Measurements from ENCODE around the gene POLR2F. TPM values are rescaled to one million over a fixed set of nuclear protein-coding genes. Genes with fewer than 3 reads are reported as not detected.

The POLR2F gene
- total and polyA plus RNA-seq, 9 of the 15 experiments (the other 6 are each of a cell fraction or from before 2014, with no cell fraction given): 98.9 to 410 (median 168) TPM

- TF ChIP-seq, protein P1, sequence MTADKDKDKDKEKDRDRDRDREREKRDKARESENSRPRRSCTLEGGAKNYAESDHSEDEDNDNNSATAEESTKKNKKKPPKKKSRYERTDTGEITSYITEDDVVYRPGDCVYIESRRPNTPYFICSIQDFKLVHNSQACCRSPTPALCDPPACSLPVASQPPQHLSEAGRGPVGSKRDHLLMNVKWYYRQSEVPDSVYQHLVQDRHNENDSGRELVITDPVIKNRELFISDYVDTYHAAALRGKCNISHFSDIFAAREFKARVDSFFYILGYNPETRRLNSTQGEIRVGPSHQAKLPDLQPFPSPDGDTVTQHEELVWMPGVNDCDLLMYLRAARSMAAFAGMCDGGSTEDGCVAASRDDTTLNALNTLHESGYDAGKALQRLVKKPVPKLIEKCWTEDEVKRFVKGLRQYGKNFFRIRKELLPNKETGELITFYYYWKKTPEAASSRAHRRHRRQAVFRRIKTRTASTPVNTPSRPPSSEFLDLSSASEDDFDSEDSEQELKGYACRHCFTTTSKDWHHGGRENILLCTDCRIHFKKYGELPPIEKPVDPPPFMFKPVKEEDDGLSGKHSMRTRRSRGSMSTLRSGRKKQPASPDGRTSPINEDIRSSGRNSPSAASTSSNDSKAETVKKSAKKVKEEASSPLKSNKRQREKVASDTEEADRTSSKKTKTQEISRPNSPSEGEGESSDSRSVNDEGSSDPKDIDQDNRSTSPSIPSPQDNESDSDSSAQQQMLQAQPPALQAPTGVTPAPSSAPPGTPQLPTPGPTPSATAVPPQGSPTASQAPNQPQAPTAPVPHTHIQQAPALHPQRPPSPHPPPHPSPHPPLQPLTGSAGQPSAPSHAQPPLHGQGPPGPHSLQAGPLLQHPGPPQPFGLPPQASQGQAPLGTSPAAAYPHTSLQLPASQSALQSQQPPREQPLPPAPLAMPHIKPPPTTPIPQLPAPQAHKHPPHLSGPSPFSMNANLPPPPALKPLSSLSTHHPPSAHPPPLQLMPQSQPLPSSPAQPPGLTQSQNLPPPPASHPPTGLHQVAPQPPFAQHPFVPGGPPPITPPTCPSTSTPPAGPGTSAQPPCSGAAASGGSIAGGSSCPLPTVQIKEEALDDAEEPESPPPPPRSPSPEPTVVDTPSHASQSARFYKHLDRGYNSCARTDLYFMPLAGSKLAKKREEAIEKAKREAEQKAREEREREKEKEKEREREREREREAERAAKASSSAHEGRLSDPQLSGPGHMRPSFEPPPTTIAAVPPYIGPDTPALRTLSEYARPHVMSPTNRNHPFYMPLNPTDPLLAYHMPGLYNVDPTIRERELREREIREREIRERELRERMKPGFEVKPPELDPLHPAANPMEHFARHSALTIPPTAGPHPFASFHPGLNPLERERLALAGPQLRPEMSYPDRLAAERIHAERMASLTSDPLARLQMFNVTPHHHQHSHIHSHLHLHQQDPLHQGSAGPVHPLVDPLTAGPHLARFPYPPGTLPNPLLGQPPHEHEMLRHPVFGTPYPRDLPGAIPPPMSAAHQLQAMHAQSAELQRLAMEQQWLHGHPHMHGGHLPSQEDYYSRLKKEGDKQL (CRISPR knock-in tag; IDR thresholded peaks at IDR 0.05; ENCODE audit: borderline replicate concordance): no peak
- TF ChIP-seq ZBED1 (IDR thresholded peaks at IDR 0.05): no peak
- TF ChIP-seq MYC (IDR thresholded peaks at IDR 0.05; ENCODE audit: low read depth, low read length): no peak
- TF ChIP-seq MYC (CRISPR knock-in tag; IDR thresholded peaks at IDR 0.05; ENCODE audit: borderline replicate concordance, low read depth): no peak
- no peak for TF ChIP-seq THRAP3 (IDR thresholded peaks at IDR 0.05; ENCODE audit: borderline replicate concordance)
- no peak for TF ChIP-seq SIN3A (IDR thresholded peaks at IDR 0.05; ENCODE audit: borderline replicate concordance in 2 of 2, control insufficient read depth in 1 of 2, low read depth in 2 of 2, low read length in 2 of 2)
- no peak for TF ChIP-seq ZNF140 (CRISPR knock-in tag; IDR thresholded peaks at IDR 0.05)
- no peak for TF ChIP-seq MTF1 (CRISPR knock-in tag; IDR thresholded peaks at IDR 0.05; ENCODE audit: borderline replicate concordance)
- no peak for TF ChIP-seq MCM3 (IDR thresholded peaks at IDR 0.05)
- no peak for TF ChIP-seq ZNF551 (CRISPR knock-in tag; IDR thresholded peaks at IDR 0.05)
- no peak for TF ChIP-seq GATA2 (CRISPR knock-in tag; IDR thresholded peaks at IDR 0.05)
- peak; percentile 73; the same call in 1 of the 2 replicates for TF ChIP-seq TFAP4 (CRISPR knock-in tag; IDR thresholded peaks at IDR 0.05; ENCODE audit: borderline replicate concordance)
- TF ChIP-seq BDP1 (IDR thresholded peaks at IDR 0.05; ENCODE audit: insufficient read depth, insufficient read length): no peak
- no peak for TF ChIP-seq SREBF2 (CRISPR knock-in tag; IDR thresholded peaks at IDR 0.05)
- peak; percentile 84 for TF ChIP-seq TFE3 (CRISPR knock-in tag; IDR thresholded peaks at IDR 0.05)
- no peak for TF ChIP-seq FIP1L1 (IDR thresholded peaks at IDR 0.05; ENCODE audit: low read depth, low read length, poor library complexity, severe bottlenecking)
- TF ChIP-seq FOXJ3 (CRISPR knock-in tag; IDR thresholded peaks at IDR 0.05): no peak
Observed at GRCh38 chr22:37904572-37905533, 48.6 kb upstream of the POLR2F start (continued).
